Muscle of leg (tissue), 11 donors: ENCODE measurements around the gene GNAT3. TPM values are rescaled to one million over a fixed set of nuclear protein-coding genes. Genes with fewer than 3 reads are reported as not detected.
A peak's percentile ranks its signal among the peaks of the same experiment; 100 is the strongest.

ENCODE experiments used
- DNase-seq: peaks from one replicate; pipeline ENCODE4 v3.0.0; 2013
- H3K27ac ChIP-seq: one replicate; pipeline ENCODE4 v1.5.1; 2013; ENCODE audit warnings: mild to moderate bottlenecking, low read length, control low read depth
- H3K27me3 ChIP-seq: one replicate; pipeline ENCODE4 v1.6.1; 2013; ENCODE audit warnings: low read length; ENCODE audit not compliant: control insufficient read depth, insufficient read depth
- H3K36me3 ChIP-seq: one replicate; pipeline ENCODE4 v1.6.1; 2013; ENCODE audit warnings: low read length; ENCODE audit not compliant: control insufficient read depth, insufficient read depth
- H3K4me1 ChIP-seq: one replicate; pipeline ENCODE4 v1.6.1; 2013; ENCODE audit warnings: low read length; ENCODE audit not compliant: control insufficient read depth, insufficient read depth
- H3K4me3 ChIP-seq: one replicate; pipeline ENCODE4 v1.5.1; 2013; ENCODE audit warnings: low read length, control low read depth
- H3K9me3 ChIP-seq: replicated peaks from 2 replicates; pipeline ENCODE4 v1.6.1; 2013; ENCODE audit warnings: low read depth, low read length; ENCODE audit not compliant: control insufficient read depth
- WGBS: methylation state at CpG from one replicate; pipeline ENCODE4 v1.1.5; 2013; ENCODE audit warnings: missing lambda C conversion rate; ENCODE audit not compliant: insufficient coverage; 5-methylcytosine and 5-hydroxymethylcytosine counted together
- polyA plus RNA-seq, 8 donors: library from polyadenylated mRNA; unstranded; fragments of 120-200 nt; gene quantifications; one replicate each; pipeline versions ENCODE4 v1.2.1 to v1.2.3, GENCODE V29; 2013; ENCODE audit warnings: inconsistent platforms in 1 of 8, low replicate concordance in 1 of 8; ENCODE audit not compliant: insufficient read length in 8 of 8, insufficient read depth in 1 of 8
- total RNA-seq: library from RNA; stranded (reverse); fragments of 120-200 nt; gene quantifications from one replicate; pipeline ENCODE4 v1.2.4, GENCODE V29; 2013

GNAT3 gene
- total and polyA plus RNA-seq, 9 donors = 0.10 to 0.27 (median 0.13) TPM; not detected in 2

GRCh38 chr7:80472491-80473200 lies 39.2 kb downstream of the GNAT3 start:
- H3K4me3 ChIP-seq = no peak overlapping the region
- peaks cover 3% of the 10 kb centered on the region for H3K4me1 ChIP-seq
- H3K27me3 ChIP-seq = no peaks in the 10 kb centered on the region
- H3K27ac ChIP-seq = no peak overlapping the region
- whole genome bisulfite sequencing = 0% methylated on average over 1 of the region's 4 CpGs
- no peaks in the 10 kb centered on the region for H3K9me3 ChIP-seq
- peak; percentile 76 for DNase-seq
- no peaks in the 10 kb centered on the region for H3K36me3 ChIP-seq

- no peaks in the 10 kb centered on the region for H3K36me3 ChIP-seq
- no peaks in the 10 kb centered on the region for H3K27me3 ChIP-seq
- no peak overlapping the region for H3K4me3 ChIP-seq
- no peak overlapping the region for H3K27ac ChIP-seq
- H3K4me1 ChIP-seq = peaks cover 3% of the 10 kb centered on the region
- H3K9me3 ChIP-seq = no peaks in the 10 kb centered on the region
- DNase-seq = no peak
- WGBS = no CpG with 5 or more reads among the region's 3 CpGs
These were observed 42.7 kb downstream of the GNAT3 start for GRCh38 chr7:80468931-80469714.

GRCh38 chr7:80467069-80467468 lies 44.8 kb downstream of the GNAT3 start:
- H3K36me3 ChIP-seq = no peaks in the 10 kb centered on the region
- peak; percentile 35 for DNase-seq
- H3K4me3 ChIP-seq = no peak overlapping the region
- H3K4me1 ChIP-seq = no peaks in the 10 kb centered on the region
- no peaks in the 10 kb centered on the region for H3K27me3 ChIP-seq
- no CpG with 5 or more reads among the region's 3 CpGs for WGBS
- H3K27ac ChIP-seq = no peak overlapping the region
- no peaks in the 10 kb centered on the region for H3K9me3 ChIP-seq

GRCh38 chr7:80466636-80467035 lies 45.2 kb downstream of the GNAT3 start:
- Histone ChIP-seq H3K36me3 (no peaks in the 10 kb centered on the region), H3K4me3 (no peak overlapping the region), H3K27me3 (no peaks in the 10 kb centered on the region), H3K9me3 (no peaks in the 10 kb centered on the region), H3K27ac (no peak overlapping the region), H3K4me1 (no peaks in the 10 kb centered on the region)
- no peak for DNase-seq
- WGBS = no CpG with 5 or more reads among the region's 1 CpG

- Histone ChIP-seq H3K9me3 (no peaks in the 10 kb centered on the region), H3K4me3 (no peak overlapping the region), H3K36me3 (no peaks in the 10 kb centered on the region), H3K27ac (no peak overlapping the region), H3K4me1 (no peaks in the 10 kb centered on the region), H3K27me3 (no peaks in the 10 kb centered on the region)
- DNase-seq = no peak
These were observed 47.7 kb downstream of the GNAT3 start for GRCh38 chr7:80464211-80464610.

- Histone ChIP-seq H3K27ac (no peak overlapping the region), H3K4me3 (no peak overlapping the region), H3K9me3 (no peaks in the 10 kb centered on the region), H3K27me3 (no peaks in the 10 kb centered on the region), H3K4me1 (no peaks in the 10 kb centered on the region), H3K36me3 (no peaks in the 10 kb centered on the region)
- WGBS = 83% methylated on average over 1 of the region's 4 CpGs
- no peak for DNase-seq
These were observed 48.5 kb downstream of the GNAT3 start for GRCh38 chr7:80463272-80463920.

- Histone ChIP-seq H3K4me3 (no peak overlapping the region), H3K27ac (no peak overlapping the region)
- WGBS = 100% methylated on average over 1 of the region's 1 CpG
These were observed 51.0 kb downstream of the GNAT3 start for GRCh38 chr7:80460857-80461256.

GRCh38 chr7:80459776-80460510 lies 51.9 kb downstream of the GNAT3 start:
- Histone ChIP-seq H3K4me1 (no peaks in the 10 kb centered on the region), H3K36me3 (no peaks in the 10 kb centered on the region), H3K4me3 (no peak overlapping the region), H3K27ac (no peak overlapping the region), H3K9me3 (no peaks in the 10 kb centered on the region), H3K27me3 (no peaks in the 10 kb centered on the region)
- 62% methylated on average over 3 of the region's 4 CpGs for whole genome bisulfite sequencing
- DNase-seq = peak; percentile 78

More at GRCh38 chr7:80460857-80461256, 51.0 kb downstream of the GNAT3 start:
- DNase-seq = no peak
- Histone ChIP-seq H3K4me1 (no peaks in the 10 kb centered on the region), H3K9me3 (no peaks in the 10 kb centered on the region), H3K27me3 (no peaks in the 10 kb centered on the region), H3K36me3 (no peaks in the 10 kb centered on the region)

- Histone ChIP-seq H3K4me3 (no peak overlapping the region), H3K27ac (no peak overlapping the region), H3K9me3 (no peaks in the 10 kb centered on the region), H3K36me3 (no peaks in the 10 kb centered on the region), H3K27me3 (no peaks in the 10 kb centered on the region), H3K4me1 (no peaks in the 10 kb centered on the region)
- 100% methylated on average over 1 of the region's 6 CpGs for WGBS
- DNase-seq = no peak
These were observed 52.8 kb downstream of the GNAT3 start for GRCh38 chr7:80458822-80459725.
